Thyroid gland (tissue), 4 donors: ENCODE measurements around the gene IFRD1. TPM values are rescaled to one million over a fixed set of nuclear protein-coding genes. Genes with fewer than 3 reads are reported as not detected.
A peak's percentile ranks its signal among the peaks of the same experiment; 100 is the strongest.

Source experiments
- DNase-seq, 2 donors: peaks; one replicate each; pipeline ENCODE4 v3.0.0-alpha.2; 2019
- H3K27ac ChIP-seq, 3 donors: fragments of 200-600 bp; sonication (generic); 1 replicate in 2 of 3; 2 replicates in 1 of 3; pipeline ENCODE4 v1.5.1; 2016 to 2019; ENCODE audit warnings: mild to moderate bottlenecking in 1 of 3, moderate library complexity in 1 of 3
- H3K27me3 ChIP-seq: fragments of 200-600 bp; sonication (generic); one replicate; pipeline ENCODE4 v1.5.1; 2019
- H3K36me3 ChIP-seq, 2 donors: fragments of 200-600 bp; sonication (generic); one replicate each; pipeline ENCODE4 v1.5.1; 2016 to 2019
- H3K4me1 ChIP-seq, 2 donors: fragments of 200-600 bp; sonication (generic); one replicate each; pipeline ENCODE4 v1.5.1; 2017 to 2019
- H3K4me3 ChIP-seq, 3 donors: fragments of 200-600 bp; sonication (generic); replicated peaks in 1 of 3; 1 replicate in 2 of 3; 2 replicates in 1 of 3; pipeline ENCODE4 v1.5.1; 2016; ENCODE audit warnings: mild to moderate bottlenecking in 1 of 3
- H3K9me3 ChIP-seq: fragments of 200-600 bp; sonication (generic); one replicate; pipeline ENCODE4 v1.5.1; 2017
- POLR2A ChIP-seq, 2 donors: fragments of 450-650 bp; IDR thresholded peaks; one replicate each; pipeline ENCODE4 v1.6.1; 2017; ENCODE audit warnings: antibody characterized with exemption in 2 of 2, mild to moderate bottlenecking in 2 of 2, moderate library complexity in 1 of 2
- WGBS, 2 donors: methylation state at CpG; one replicate each; pipeline ENCODE4 v1.1.5; 2017; 5-methylcytosine and 5-hydroxymethylcytosine counted together
- intact Hi-C: fragments of 100-400 bp; cut with DNase I; formaldehyde crosslinking; loops from one replicate; pipeline ENCODE4 v1.15.1; 2023
- total RNA-seq, 4 donors: library from RNA; depleted of rRNA; stranded (reverse); fragments of >200 nt; gene quantifications; one replicate each; pipeline ENCODE4 v1.2.3, GENCODE V29; 2016
- TF ChIP-seq, protein P1 (sequence below), 6 experiments: fragments of 200-600 bp in 3 of 6; fragments of 450-650 bp in 3 of 6; sonication (generic) in 3 of 6; IDR thresholded peaks; one replicate each; pipeline ENCODE4 v1.5.1; 2016 to 2019; ENCODE audit warnings: antibody characterized with exemption in 6 of 6, mild to moderate bottlenecking in 2 of 6, inconsistent platforms in 1 of 6, moderate library complexity in 1 of 6

Gene IFRD1
- total RNA-seq, 4 donors from 2014 or later, result 34.5 to 84.8 (median 57.1) TPM

DNA sequence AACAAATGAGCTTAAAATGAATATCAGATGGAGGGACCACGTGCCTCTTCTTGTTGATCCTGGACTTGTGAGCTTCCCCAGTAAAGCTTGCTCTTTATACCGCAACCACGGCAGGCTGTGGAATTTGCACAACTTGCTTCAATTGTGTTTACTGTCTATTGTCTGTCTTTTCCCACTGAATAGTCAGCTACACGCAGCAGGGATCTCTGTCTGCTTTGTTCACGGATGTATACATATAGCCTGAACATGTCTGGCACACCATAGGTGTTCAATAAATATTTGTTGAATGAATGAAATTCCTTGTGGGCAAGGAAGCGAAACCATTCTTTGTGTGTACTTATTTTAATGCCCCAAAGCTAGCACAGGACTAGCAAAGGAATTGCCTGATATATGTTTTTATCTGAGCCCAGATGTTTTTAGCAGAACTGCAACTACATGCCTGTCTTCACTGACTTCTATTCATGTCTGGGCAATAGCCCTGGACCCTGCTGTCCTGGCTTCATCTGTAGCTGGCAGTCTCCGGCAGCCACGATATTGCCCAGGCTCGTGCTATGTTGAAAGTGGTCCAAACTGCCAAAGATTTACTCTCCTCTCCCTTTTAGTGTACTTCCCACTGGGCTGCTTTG lies 29.9 kb upstream of the IFRD1 start:
- H3K27ac ChIP-seq, result no peak overlapping the region
- no peak overlapping the region for H3K4me3 ChIP-seq
- H3K36me3 ChIP-seq, result no peaks in the 10 kb centered on the region
- peaks cover 16 to 20% of the 10 kb centered on the region in 2 donors for H3K4me1 ChIP-seq
- TF ChIP-seq, protein P1, sequence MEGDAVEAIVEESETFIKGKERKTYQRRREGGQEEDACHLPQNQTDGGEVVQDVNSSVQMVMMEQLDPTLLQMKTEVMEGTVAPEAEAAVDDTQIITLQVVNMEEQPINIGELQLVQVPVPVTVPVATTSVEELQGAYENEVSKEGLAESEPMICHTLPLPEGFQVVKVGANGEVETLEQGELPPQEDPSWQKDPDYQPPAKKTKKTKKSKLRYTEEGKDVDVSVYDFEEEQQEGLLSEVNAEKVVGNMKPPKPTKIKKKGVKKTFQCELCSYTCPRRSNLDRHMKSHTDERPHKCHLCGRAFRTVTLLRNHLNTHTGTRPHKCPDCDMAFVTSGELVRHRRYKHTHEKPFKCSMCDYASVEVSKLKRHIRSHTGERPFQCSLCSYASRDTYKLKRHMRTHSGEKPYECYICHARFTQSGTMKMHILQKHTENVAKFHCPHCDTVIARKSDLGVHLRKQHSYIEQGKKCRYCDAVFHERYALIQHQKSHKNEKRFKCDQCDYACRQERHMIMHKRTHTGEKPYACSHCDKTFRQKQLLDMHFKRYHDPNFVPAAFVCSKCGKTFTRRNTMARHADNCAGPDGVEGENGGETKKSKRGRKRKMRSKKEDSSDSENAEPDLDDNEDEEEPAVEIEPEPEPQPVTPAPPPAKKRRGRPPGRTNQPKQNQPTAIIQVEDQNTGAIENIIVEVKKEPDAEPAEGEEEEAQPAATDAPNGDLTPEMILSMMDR (IDR thresholded peaks at IDR 0.05), result no peak
- no peak for TF ChIP-seq POLR2A (IDR thresholded peaks at IDR 0.05)
- H3K27me3 ChIP-seq, result no peaks in the 10 kb centered on the region
- WGBS, 2 donors, result 55 to 58% methylated on average over 9 of the region's 9 CpGs
- intact Hi-C loops, result no loop called here
- no peak for DNase-seq
- no peaks in the 10 kb centered on the region for H3K9me3 ChIP-seq

DNA sequence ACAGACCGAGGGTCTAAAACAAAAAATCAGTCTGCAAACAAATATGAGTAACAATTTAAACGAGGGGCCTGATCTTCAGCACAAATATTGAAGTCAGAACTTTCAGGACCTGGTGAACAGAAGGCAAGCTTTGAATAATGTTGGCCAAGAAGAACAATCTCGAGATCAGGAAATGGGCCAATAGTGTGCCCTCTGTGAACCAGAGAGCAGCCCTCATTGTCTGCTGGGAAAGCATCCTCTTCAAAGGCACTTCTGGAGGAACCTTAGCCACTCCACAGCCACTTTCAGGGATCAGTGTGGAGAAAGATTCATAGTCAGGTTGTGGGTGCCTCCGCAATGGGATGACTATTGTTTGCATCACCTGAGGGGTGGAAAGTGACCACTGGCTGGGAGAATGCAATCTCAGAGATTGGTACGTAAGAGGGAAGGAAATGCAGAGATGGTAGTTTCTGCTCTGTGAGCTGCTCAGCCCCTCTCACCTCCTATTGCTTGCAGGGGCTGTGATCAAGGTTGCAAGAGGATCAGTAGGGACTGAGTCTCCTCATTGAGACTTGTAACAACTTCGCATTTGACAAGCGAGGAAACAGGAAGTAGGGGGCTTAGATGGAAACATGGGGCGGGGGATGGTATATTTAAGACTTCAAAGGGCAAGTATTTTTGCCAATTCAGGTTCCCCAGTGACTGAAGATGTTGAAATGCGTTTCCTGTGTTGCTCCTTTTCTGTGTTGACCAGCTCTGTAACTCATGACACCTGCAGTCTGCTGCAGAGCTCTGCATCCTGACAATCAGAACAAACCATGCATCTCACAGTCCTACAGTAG lies 28.4 kb upstream of the IFRD1 start:
- Histone ChIP-seq H3K27ac (peak overlapping the region in 2 of 3 donors; percentile 27 to 54), H3K36me3 (no peaks in the 10 kb centered on the region), H3K4me1 (peaks cover 16 to 20% of the 10 kb centered on the region in 2 donors), H3K27me3 (no peaks in the 10 kb centered on the region), H3K4me3 (no peak overlapping the region), H3K9me3 (no peaks in the 10 kb centered on the region)
- 71 to 78% methylated on average over 9 of the region's 9 CpGs for WGBS, 2 donors
- intact Hi-C loops, result no loop called here
- no peak for DNase-seq
- no peak for TF ChIP-seq POLR2A (IDR thresholded peaks at IDR 0.05)
- TF ChIP-seq, protein P1 (IDR thresholded peaks at IDR 0.05), result no peak

DNA sequence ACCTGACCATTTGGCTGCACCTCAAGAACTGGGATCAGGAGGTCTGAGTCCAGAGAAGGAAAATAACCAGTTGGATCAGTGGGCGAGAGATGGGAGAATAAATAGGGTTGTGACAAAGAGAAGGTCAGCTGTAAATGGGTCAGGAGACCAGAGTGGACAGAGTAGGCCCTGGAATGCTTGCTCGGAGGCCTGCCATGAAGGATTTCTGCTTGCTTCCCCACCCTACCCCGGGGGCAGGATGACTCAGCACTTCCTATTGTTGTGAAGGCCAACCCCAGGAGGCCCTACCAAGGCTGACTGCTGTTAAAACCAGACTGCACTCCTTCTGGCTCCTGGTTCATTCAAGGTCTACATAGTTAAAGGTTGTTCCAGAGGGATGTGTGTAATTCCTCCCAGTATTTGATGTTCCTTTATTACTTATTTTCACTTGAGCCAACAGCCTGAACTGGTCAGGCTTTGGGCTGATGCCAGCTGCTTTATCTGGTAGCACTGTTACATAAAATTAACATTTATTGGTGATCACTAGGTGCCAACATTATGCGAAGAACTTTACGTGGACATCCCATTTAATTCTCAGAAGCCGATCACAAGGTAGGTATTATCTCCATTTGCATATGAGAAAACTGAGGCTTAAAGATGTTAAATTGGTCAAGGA lies 27.3 kb upstream of the IFRD1 start:
- peak overlapping the region in 2 of 3 donors; percentile 27 to 54 for H3K27ac ChIP-seq
- H3K4me3 ChIP-seq, result no peak overlapping the region
- intact Hi-C loops, result no loop called here
- H3K36me3 ChIP-seq, result no peaks in the 10 kb centered on the region
- H3K9me3 ChIP-seq, result no peaks in the 10 kb centered on the region
- H3K4me1 ChIP-seq, result peaks cover 16 to 20% of the 10 kb centered on the region in 2 donors
- no peak for TF ChIP-seq POLR2A (IDR thresholded peaks at IDR 0.05)
- TF ChIP-seq, protein P1 (IDR thresholded peaks at IDR 0.05), result no peak
- WGBS, 2 donors, result 64 to 66% methylated on average over 6 of the region's 6 CpGs
- H3K27me3 ChIP-seq, result no peaks in the 10 kb centered on the region
- DNase-seq, result peak; percentile 50 to 65

DNA sequence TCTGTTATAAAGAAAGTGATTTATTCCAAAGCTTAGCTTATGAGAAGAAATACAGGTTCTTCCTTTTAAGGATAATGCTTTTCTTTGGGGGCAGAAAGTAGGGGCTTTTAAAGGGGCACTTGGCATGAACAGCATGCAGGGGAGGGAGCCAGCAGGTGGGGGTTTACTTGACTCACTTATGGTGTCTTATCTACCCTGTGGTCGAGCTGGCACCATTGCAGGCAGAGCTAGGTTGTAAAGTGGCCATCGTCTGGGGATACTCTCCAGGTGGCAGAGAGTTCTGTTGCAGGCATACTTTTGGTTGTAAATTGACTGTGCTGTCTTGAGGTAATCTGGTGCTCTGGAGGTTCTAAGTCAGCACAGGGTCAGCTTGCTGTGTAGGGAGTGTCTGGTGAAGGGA lies 26.3 kb upstream of the IFRD1 start:
- H3K27ac ChIP-seq, result no peak overlapping the region
- no peaks in the 10 kb centered on the region for H3K9me3 ChIP-seq
- no peaks in the 10 kb centered on the region for H3K27me3 ChIP-seq
- no peak for DNase-seq
- no peak overlapping the region for H3K4me3 ChIP-seq
- no peak for TF ChIP-seq POLR2A (IDR thresholded peaks at IDR 0.05)
- TF ChIP-seq, protein P1 (IDR thresholded peaks at IDR 0.05), result no peak
- H3K36me3 ChIP-seq, result no peaks in the 10 kb centered on the region
- peaks cover 16 to 20% of the 10 kb centered on the region in 2 donors for H3K4me1 ChIP-seq
- WGBS, 2 donors, result 65 to 89% methylated on average over 2 of the region's 2 CpGs
- intact Hi-C loops, result no loop called here
